SW 1271 (cell line): ENCODE data around the gene ESR2.
"Not testable (repeated sequence)": the region's sequence is repeated elsewhere in the genome, so short reads cannot be mapped to it uniquely, and the experiment has no call there.

Experiments used
- DNase-seq, 2 experiments: peaks; one replicate each; lab custom pipeline; 2025; lab: John Stamatoyannopoulos, UW

ESR2 gene

GRCh38 chr14:64126548-64126947 lies 167.6 kb downstream of the ESR2 start:
- DNase-seq, result no peak

- no peak for DNase-seq
Measured at GRCh38 chr14:64125270-64125669, 168.9 kb downstream of the ESR2 start.

GRCh38 chr14:64123241-64123822 lies 170.8 kb downstream of the ESR2 start:
- DNase-seq, result no peak

GRCh38 chr14:64119980-64120379 lies 174.2 kb downstream of the ESR2 start:
- DNase-seq, result no peak

- no peak for DNase-seq
Measured at GRCh38 chr14:64119500-64119899, 174.7 kb downstream of the ESR2 start.

GRCh38 chr14:64118892-64119291 lies 175.3 kb downstream of the ESR2 start:
- DNase-seq, result no peak

- DNase-seq, result not testable (repeated sequence)
Measured at GRCh38 chr14:64118403-64118742, 175.8 kb downstream of the ESR2 start.

GRCh38 chr14:64117671-64118402 lies 176.3 kb downstream of the ESR2 start:
- peak in 1 of 2 experiments; percentile 32 for DNase-seq

GRCh38 chr14:64115401-64115800 lies 178.8 kb downstream of the ESR2 start:
- DNase-seq, result no peak

GRCh38 chr14:64114796-64115195 lies 179.4 kb downstream of the ESR2 start:
- no peak for DNase-seq

- no peak for DNase-seq
Measured at GRCh38 chr14:64114166-64114565, 180.0 kb downstream of the ESR2 start.

- DNase-seq, result no peak
Measured at GRCh38 chr14:64112867-64113678, 181.1 kb downstream of the ESR2 start.

- DNase-seq, result no peak
Measured at GRCh38 chr14:64110802-64111201, 183.4 kb downstream of the ESR2 start.

GRCh38 chr14:64109819-64110554 lies 184.2 kb downstream of the ESR2 start:
- DNase-seq, result no peak

GRCh38 chr14:64107438-64107837 lies 186.7 kb downstream of the ESR2 start:
- no peak for DNase-seq

GRCh38 chr14:64098120-64098519 lies 196.1 kb downstream of the ESR2 start:
- no peak for DNase-seq

- DNase-seq, result no peak
Measured at GRCh38 chr14:64095620-64096019, 198.6 kb downstream of the ESR2 start.

GRCh38 chr14:64092940-64093339 lies 201.2 kb downstream of the ESR2 start:
- DNase-seq, result no peak

- no peak for DNase-seq
Measured at GRCh38 chr14:64092338-64092737, 201.8 kb downstream of the ESR2 start.

- DNase-seq, result no peak
Measured at GRCh38 chr14:64091217-64091616, 203.0 kb downstream of the ESR2 start.

- no peak for DNase-seq
Measured at GRCh38 chr14:64089920-64090319, 204.3 kb downstream of the ESR2 start.

- DNase-seq, result no peak
Measured at GRCh38 chr14:64088647-64088964, 205.6 kb downstream of the ESR2 start.

- DNase-seq, result no peak
Measured at GRCh38 chr14:64082837-64083236, 211.3 kb downstream of the ESR2 start.
